IMR-90 (cell line): ENCODE data around the gene PDE6B. TPM values are rescaled to one million over a fixed set of nuclear protein-coding genes. Genes with fewer than 3 reads are reported as not detected.

Experiments used
- ATAC-seq: fragments of 200-7000 bp; cut with Tn5 transposase; 2 replicates; pipeline ENCODE4 v1.9.1; 2020; ENCODE audit warnings: low read depth, mild to moderate bottlenecking, moderate library complexity
- BruUV-seq: library from RNA; stranded (reverse); fragments of 400-500 nt; replicated peaks from 2 replicates; lab custom pipeline; 2021; lab: Mats Ljungman, UMichigan
- CTCF ChIA-PET: fragments of 300-600 bp; formaldehyde crosslinking; extraction: SDS; loops from one replicate; lab custom pipeline; 2021; ENCODE audit warnings: antibody characterized with exemption; lab: Yijun Ruan, JAX
- POLR2A ChIA-PET: fragments of 300-600 bp; sonication (Branson Sonifier 250); formaldehyde crosslinking; loops from one replicate; lab custom pipeline; 2022; ENCODE audit warnings: antibody characterized with exemption; ENCODE audit not compliant: unreplicated experiment; lab: Charles Lee
- DNase-seq: peaks from one replicate; pipeline ENCODE4 v3.0.0; 2013
- H2AFZ ChIP-seq: replicated peaks from 2 replicates; pipeline ENCODE3; 2013; ENCODE audit warnings: low read length, mild to moderate bottlenecking; ENCODE audit not compliant: poor library complexity
- H2AK5ac ChIP-seq: 2 replicates; pipeline ENCODE4 v1.6.1; 2013; ENCODE audit warnings: low read depth, low read length, inconsistent platforms
- H2AK9ac ChIP-seq: replicated peaks from 2 replicates; pipeline ENCODE3; 2013; ENCODE audit warnings: mild to moderate bottlenecking, low read depth, low read length, moderate library complexity; ENCODE audit not compliant: poor library complexity
- H2BK120ac ChIP-seq: 2 replicates; pipeline ENCODE4 v1.6.1; 2013; ENCODE audit warnings: low read depth, low read length, inconsistent platforms
- H2BK15ac ChIP-seq: 3 replicates; pipeline ENCODE4 v1.6.1; 2013; ENCODE audit warnings: low read depth, low read length, inconsistent platforms
- H2BK20ac ChIP-seq: 2 replicates; pipeline ENCODE4 v1.6.1; 2013; ENCODE audit warnings: low read depth, mild to moderate bottlenecking, inconsistent platforms, low read length, moderate library complexity
- H2BK5ac ChIP-seq: 2 replicates; pipeline ENCODE4 v1.6.1; 2013; ENCODE audit warnings: mild to moderate bottlenecking, low read depth, low read length, inconsistent platforms; ENCODE audit not compliant: poor library complexity, severe bottlenecking
- H3K14ac ChIP-seq: replicated peaks from 2 replicates; pipeline ENCODE4 v1.6.1; 2013; ENCODE audit warnings: low read depth, low read length, inconsistent platforms
- H3K18ac ChIP-seq: 2 replicates; pipeline ENCODE4 v1.6.1; 2013; ENCODE audit warnings: low read depth, low read length, control low read depth
- H3K23ac ChIP-seq: 2 replicates; pipeline ENCODE4 v1.6.1; 2013; ENCODE audit warnings: low read depth, low read length, inconsistent platforms
- H3K27ac ChIP-seq: 2 replicates; pipeline ENCODE4 v1.5.1; 2013; ENCODE audit warnings: mild to moderate bottlenecking, control low read depth, low read length; ENCODE audit not compliant: insufficient read depth
- H3K27me3 ChIP-seq: 2 replicates; pipeline ENCODE4 v1.6.1; 2013; ENCODE audit warnings: low read length; ENCODE audit not compliant: control insufficient read depth, insufficient read depth
- H3K36me3 ChIP-seq: 2 replicates; pipeline ENCODE4 v1.6.1; 2013; ENCODE audit warnings: low read length, mixed read lengths; ENCODE audit not compliant: control insufficient read depth, insufficient read depth
- H3K4ac ChIP-seq: 2 replicates; pipeline ENCODE4 v1.6.1; 2013; ENCODE audit warnings: low read depth, low read length, inconsistent platforms
- H3K4me1 ChIP-seq: 2 replicates; pipeline ENCODE4 v1.6.1; 2013; ENCODE audit warnings: low read length, mixed read lengths; ENCODE audit not compliant: control insufficient read depth, insufficient read depth
- H3K4me2 ChIP-seq: 2 replicates; pipeline ENCODE4 v1.6.1; 2013; ENCODE audit warnings: low read depth, mild to moderate bottlenecking, control low read depth, low read length, moderate library complexity
- H3K4me3 ChIP-seq: 2 replicates; pipeline ENCODE4 v1.5.1; 2013; ENCODE audit warnings: low read depth, mild to moderate bottlenecking, control low read depth, low read length, moderate library complexity; ENCODE audit not compliant: insufficient read depth
- H3K56ac ChIP-seq: 2 replicates; pipeline ENCODE4 v1.6.1; 2013; ENCODE audit warnings: low read length, inconsistent platforms; ENCODE audit not compliant: insufficient read depth; ENCODE audit errors: extremely low read depth
- H3K79me1 ChIP-seq, 2 experiments: 2 replicates each; pipeline ENCODE4 v1.6.1; 2013; ENCODE audit warnings: low read length in 2 of 2, inconsistent platforms in 1 of 2, low read depth in 1 of 2
- H3K9ac ChIP-seq: 2 replicates; pipeline ENCODE4 v1.6.1; 2013; ENCODE audit warnings: low read depth, low read length, control low read depth
- H3K9me1 ChIP-seq: 2 replicates; pipeline ENCODE4 v1.6.1; 2013; ENCODE audit warnings: low read length, inconsistent platforms; ENCODE audit not compliant: insufficient read depth
- H3K9me3 ChIP-seq: 2 replicates; pipeline ENCODE4 v1.6.1; 2013; ENCODE audit warnings: low read length; ENCODE audit not compliant: control insufficient read depth, insufficient read depth
- H4K20me1 ChIP-seq: 2 replicates; pipeline ENCODE4 v1.6.1; 2013; ENCODE audit warnings: low read length, inconsistent platforms; ENCODE audit not compliant: insufficient read depth
- H4K5ac ChIP-seq: 2 replicates; pipeline ENCODE4 v1.6.1; 2013; ENCODE audit warnings: mild to moderate bottlenecking, low read depth, low read length, control low read depth
- H4K8ac ChIP-seq, 2 experiments: 2 replicates each; pipeline ENCODE4 v1.6.1; 2013; ENCODE audit warnings: low read depth in 2 of 2, low read length in 2 of 2, control low read depth in 1 of 2, inconsistent platforms in 1 of 2
- H4K91ac ChIP-seq: 2 replicates; pipeline ENCODE4 v1.6.1; 2013; ENCODE audit warnings: low read depth, low read length, inconsistent platforms; ENCODE audit not compliant: insufficient read depth
- BHLHE40 ChIP-seq: fragments of 150-350 bp; IDR thresholded peaks from 2 replicates; pipeline ENCODE4 v1.6.1; 2016; ENCODE audit warnings: mild to moderate bottlenecking, low read depth, low read length
- CEBPB ChIP-seq: IDR thresholded peaks from 2 replicates; pipeline ENCODE4 v1.6.1; 2012; ENCODE audit warnings: low read depth, low read length, improper control_type of control experiment
- CHD1 ChIP-seq: IDR thresholded peaks from 2 replicates; pipeline ENCODE4 v1.6.1; 2012; ENCODE audit warnings: low read depth, low read length, improper control_type of control experiment
- CTCF ChIP-seq: conservative IDR thresholded peaks from 2 replicates; pipeline ENCODE4 v1.5.1; 2012; ENCODE audit warnings: mild to moderate bottlenecking, low read depth, low read length, improper control_type of control experiment
- ELK1 ChIP-seq: fragments of 150-350 bp; IDR thresholded peaks from 2 replicates; pipeline ENCODE4 v1.6.1; 2016; ENCODE audit warnings: low read depth, mild to moderate bottlenecking, low read length, moderate library complexity, borderline replicate concordance
- FOS ChIP-seq: fragments of 150-350 bp; IDR thresholded peaks from 2 replicates; pipeline ENCODE4 v1.6.1; 2016; ENCODE audit warnings: low read depth, low read length
- MAFK ChIP-seq: IDR thresholded peaks from 2 replicates; pipeline ENCODE4 v1.6.1; 2012; ENCODE audit warnings: low read depth, low read length, improper control_type of control experiment
- MAZ ChIP-seq: IDR thresholded peaks from 2 replicates; pipeline ENCODE4 v1.6.1; 2012; ENCODE audit warnings: low read depth, mild to moderate bottlenecking, low read length, improper control_type of control experiment, moderate library complexity, borderline replicate concordance
- MXI1 ChIP-seq: IDR thresholded peaks from 2 replicates; pipeline ENCODE4 v1.6.1; 2012; ENCODE audit warnings: low read depth, mild to moderate bottlenecking, low read length, moderate library complexity, borderline replicate concordance
- NFE2L2 ChIP-seq: fragments of 150-350 bp; IDR thresholded peaks from 2 replicates; pipeline ENCODE4 v1.6.1; 2016; ENCODE audit warnings: low read depth, mild to moderate bottlenecking, low read length
- POLR2A ChIP-seq: IDR thresholded peaks from 2 replicates; pipeline ENCODE4 v1.6.1; 2012; ENCODE audit warnings: mild to moderate bottlenecking, low read depth, low read length
- RAD21 ChIP-seq: IDR thresholded peaks from 2 replicates; pipeline ENCODE4 v1.6.1; 2012; ENCODE audit warnings: low read length, improper control_type of control experiment
- RCOR1 ChIP-seq: IDR thresholded peaks from 2 replicates; pipeline ENCODE4 v1.6.1; 2012; ENCODE audit warnings: mild to moderate bottlenecking, low read length, improper control_type of control experiment; ENCODE audit not compliant: insufficient replicate concordance
- RFX5 ChIP-seq: IDR thresholded peaks from 2 replicates; pipeline ENCODE4 v1.8.0; 2012; ENCODE audit warnings: low read depth, mild to moderate bottlenecking, low read length, moderate library complexity
- SMC3 ChIP-seq: fragments of 150-350 bp; IDR thresholded peaks from 2 replicates; pipeline ENCODE4 v1.6.1; 2016; ENCODE audit warnings: low read depth, mild to moderate bottlenecking, antibody characterized with exemption, low read length, moderate library complexity
- USF2 ChIP-seq: fragments of 150-350 bp; IDR thresholded peaks from 2 replicates; pipeline ENCODE4 v1.6.1; 2017; ENCODE audit warnings: mild to moderate bottlenecking, antibody characterized with exemption, low read length, low read depth
- WGBS, 2 experiments: methylation state at CpG; one replicate each; pipeline versions ENCODE4 v1.1.5 to v1.1.7; 2013; ENCODE audit warnings: missing lambda C conversion rate in 2 of 2; ENCODE audit not compliant: insufficient read length in 1 of 2; ENCODE audit errors: extremely low coverage in 2 of 2; 5-methylcytosine and 5-hydroxymethylcytosine counted together
- dilution Hi-C: fragments of 300-500 bp; cut with HindIII; formaldehyde crosslinking; loops from one replicate; pipeline ENCODE4 v1.14.3; 2018; ENCODE audit warnings: low sequenced_read_pairs; ENCODE audit not compliant: unreplicated experiment
- in situ Hi-C: fragments of 300-500 bp; cut with MboI; formaldehyde crosslinking; loops from 3 replicates; pipeline ENCODE4 v1.14.3; 2019; ENCODE audit warnings: low sequenced_read_pairs, inconsistent platforms, mixed read lengths
- intact Hi-C: fragments of 100-400 bp; cut with micrococcal nuclease; formaldehyde crosslinking; loops from 2 replicates; pipeline ENCODE4 v1.10.0; 2022
- polyA plus RNA-seq, 3 experiments: library from polyadenylated mRNA; depleted of rRNA; stranded (reverse); fragments of >200 nt; gene quantifications; 2 replicates each; pipeline ENCODE4 v1.2.3, GENCODE V29; 2012; ENCODE audit warnings: low replicate concordance in 1 of 3
- total RNA-seq: library from RNA; depleted of rRNA; stranded (reverse); fragments of >200 nt; gene quantifications from 2 replicates; pipeline ENCODE4 v1.2.3, GENCODE V29; 2012

The PDE6B gene
- total and polyA plus RNA-seq, 2 of the 4 experiments (the other 2 are of a cell fraction) = under 0.01 TPM; not detected in 1

GRCh38 chr4:704198-704891 is 79.0 kb downstream of the PDE6B start:
- no peak overlapping the region for H4K5ac ChIP-seq
- no peak for DNase-seq
- H3K23ac ChIP-seq = no peak overlapping the region
- H2BK20ac ChIP-seq = no peak overlapping the region
- no peak overlapping the region for H2AFZ ChIP-seq
- H3K4me1 ChIP-seq = peaks cover 18% of the 10 kb centered on the region; the same call in 1 of the 2 replicates
- peaks cover 20% of the 10 kb centered on the region for H4K20me1 ChIP-seq
- no peak overlapping the region for H3K4me2 ChIP-seq
- dilution Hi-C loops = no loop called here
- no peak overlapping the region for H2AK9ac ChIP-seq
- BruUV-seq = no TSS peak
- H3K9me1 ChIP-seq = peaks cover 13% of the 10 kb centered on the region
- no peak overlapping the region for H4K91ac ChIP-seq
- WGBS, 2 experiments = 79% methylated on average over 10 of the region's 46 CpGs; no CpG with 5 or more reads in 1 of the 2 experiments
- H3K27me3 ChIP-seq = peaks cover 6% of the 10 kb centered on the region; the same call in 1 of the 2 replicates
- no peak overlapping the region for H2BK120ac ChIP-seq
- in situ Hi-C loops = no loop called here
- H3K56ac ChIP-seq = no peak overlapping the region
- H4K8ac ChIP-seq = no peak overlapping the region
- ATAC-seq = no peak
- no peak overlapping the region for H3K4ac ChIP-seq
- ChIA-PET POLR2A (no interaction called here), CTCF (no interaction called here)
- no peak overlapping the region for H3K9ac ChIP-seq
- TF ChIP-seq NFE2L2 (no peak), SMC3 (no peak), POLR2A (no peak), RFX5 (no peak), CTCF (no peak), MAFK (no peak), RAD21 (no peak), MAZ (no peak), CEBPB (no peak), RCOR1 (no peak), BHLHE40 (no peak), ELK1 (no peak), FOS (no peak), USF2 (no peak), CHD1 (no peak), MXI1 (no peak)
- no peak overlapping the region for H3K14ac ChIP-seq
- H3K4me3 ChIP-seq = no peak overlapping the region
- H2BK5ac ChIP-seq = no peak overlapping the region
- no peak overlapping the region for H2BK15ac ChIP-seq
- intact Hi-C loops = no loop called here
- no peak overlapping the region for H2AK5ac ChIP-seq
- no peak overlapping the region for H3K18ac ChIP-seq
- H3K27ac ChIP-seq = no peak overlapping the region
- peaks cover 9 to 24% of the 10 kb centered on the region in 2 experiments; a peak in 3 of 4 replicates for H3K79me1 ChIP-seq
- no peaks in the 10 kb centered on the region; the same call in 1 of the 2 replicates for H3K36me3 ChIP-seq
- H3K9me3 ChIP-seq = no peaks in the 10 kb centered on the region
